Parathyroid adenoma (tissue), 2 donors: ENCODE data around the gene CELSR1.

Experiments
- H2AFZ ChIP-seq: fragments of 300-600 bp; sonication (generic); one replicate; pipeline ENCODE4 v1.7.0; 2017; ENCODE audit warnings: antibody characterized with exemption, mild to moderate bottlenecking
- H3K27ac ChIP-seq: fragments of 300-600 bp; sonication (generic); one replicate; pipeline ENCODE4 v1.7.0; 2017
- H3K27me3 ChIP-seq: fragments of 300-600 bp; sonication (generic); one replicate; pipeline ENCODE4 v1.7.0; 2017; ENCODE audit warnings: low read length; ENCODE audit not compliant: control insufficient read depth, insufficient read depth
- H3K36me3 ChIP-seq: fragments of 300-600 bp; sonication (generic); one replicate; pipeline ENCODE4 v1.7.0; 2017; ENCODE audit warnings: low read length; ENCODE audit not compliant: control insufficient read depth, insufficient read depth
- H3K4me1 ChIP-seq: fragments of 300-600 bp; sonication (generic); one replicate; pipeline ENCODE4 v1.7.0; 2017; ENCODE audit warnings: control low read depth
- H3K4me2 ChIP-seq: fragments of 300-600 bp; sonication (generic); one replicate; pipeline ENCODE4 v1.7.0; 2017; ENCODE audit warnings: low read length
- H3K4me3 ChIP-seq: fragments of 300-600 bp; sonication (generic); one replicate; pipeline ENCODE4 v1.7.0; 2017; ENCODE audit warnings: low read depth, low read length
- H3K79me2 ChIP-seq: fragments of 300-600 bp; sonication (generic); one replicate; pipeline ENCODE4 v1.7.0; 2017; ENCODE audit warnings: control low read depth
- H3K9ac ChIP-seq: fragments of 300-600 bp; sonication (generic); one replicate; pipeline ENCODE4 v1.7.0; 2017; ENCODE audit warnings: mild to moderate bottlenecking
- H3K9me3 ChIP-seq: fragments of 300-600 bp; sonication (generic); one replicate; pipeline ENCODE4 v1.7.0; 2017; ENCODE audit warnings: low read length; ENCODE audit not compliant: control insufficient read depth
- TF ChIP-seq, protein P1 (sequence below): fragments of 300-600 bp; sonication (generic); IDR thresholded peaks from one replicate; pipeline ENCODE4 v1.7.0; 2017; ENCODE audit warnings: antibody characterized with exemption, mild to moderate bottlenecking
- donor health status: primary hyperparathyroidism.

Gene CELSR1

DNA sequence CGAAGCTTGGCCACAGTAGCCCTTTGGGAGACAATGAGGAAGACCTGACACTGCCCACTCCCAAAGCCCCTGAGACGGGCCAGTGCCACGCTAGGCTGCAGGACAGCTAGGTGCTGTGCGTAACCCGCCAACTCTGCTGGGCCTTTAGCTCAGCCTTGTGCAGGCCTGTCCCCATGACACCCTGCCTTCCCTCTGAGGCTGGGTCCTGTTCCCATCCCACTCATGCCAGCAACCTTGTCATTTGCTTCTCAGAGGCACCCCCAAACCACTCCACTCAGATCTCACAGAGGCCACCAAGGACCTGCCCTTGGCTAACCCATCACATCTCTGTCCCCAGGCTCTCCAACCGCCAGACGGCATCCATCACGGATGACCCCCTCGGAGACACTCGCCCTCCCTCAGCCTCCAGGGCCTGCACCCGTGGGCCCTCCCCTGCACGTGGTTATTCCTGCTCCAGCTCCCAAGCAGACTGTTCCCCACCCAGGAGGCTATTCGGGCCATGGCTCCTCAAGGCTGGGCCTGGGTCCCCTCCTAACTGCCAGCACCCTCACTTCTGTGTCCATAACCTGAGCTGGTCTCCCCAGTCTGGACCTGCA is 11.1 kb downstream of the CELSR1 start:
- Histone ChIP-seq H3K4me2 (no peak overlapping the region), H3K4me1 (no peaks in the 10 kb centered on the region), H3K4me3 (no peak overlapping the region), H3K27ac (no peak overlapping the region), H2AFZ (no peak overlapping the region), H3K9me3 (no peaks in the 10 kb centered on the region), H3K79me2 (no peaks in the 10 kb centered on the region), H3K9ac (no peak overlapping the region), H3K36me3 (no peaks in the 10 kb centered on the region), H3K27me3 (no peaks in the 10 kb centered on the region)
- TF ChIP-seq, protein P1, sequence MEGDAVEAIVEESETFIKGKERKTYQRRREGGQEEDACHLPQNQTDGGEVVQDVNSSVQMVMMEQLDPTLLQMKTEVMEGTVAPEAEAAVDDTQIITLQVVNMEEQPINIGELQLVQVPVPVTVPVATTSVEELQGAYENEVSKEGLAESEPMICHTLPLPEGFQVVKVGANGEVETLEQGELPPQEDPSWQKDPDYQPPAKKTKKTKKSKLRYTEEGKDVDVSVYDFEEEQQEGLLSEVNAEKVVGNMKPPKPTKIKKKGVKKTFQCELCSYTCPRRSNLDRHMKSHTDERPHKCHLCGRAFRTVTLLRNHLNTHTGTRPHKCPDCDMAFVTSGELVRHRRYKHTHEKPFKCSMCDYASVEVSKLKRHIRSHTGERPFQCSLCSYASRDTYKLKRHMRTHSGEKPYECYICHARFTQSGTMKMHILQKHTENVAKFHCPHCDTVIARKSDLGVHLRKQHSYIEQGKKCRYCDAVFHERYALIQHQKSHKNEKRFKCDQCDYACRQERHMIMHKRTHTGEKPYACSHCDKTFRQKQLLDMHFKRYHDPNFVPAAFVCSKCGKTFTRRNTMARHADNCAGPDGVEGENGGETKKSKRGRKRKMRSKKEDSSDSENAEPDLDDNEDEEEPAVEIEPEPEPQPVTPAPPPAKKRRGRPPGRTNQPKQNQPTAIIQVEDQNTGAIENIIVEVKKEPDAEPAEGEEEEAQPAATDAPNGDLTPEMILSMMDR: no peak

DNA sequence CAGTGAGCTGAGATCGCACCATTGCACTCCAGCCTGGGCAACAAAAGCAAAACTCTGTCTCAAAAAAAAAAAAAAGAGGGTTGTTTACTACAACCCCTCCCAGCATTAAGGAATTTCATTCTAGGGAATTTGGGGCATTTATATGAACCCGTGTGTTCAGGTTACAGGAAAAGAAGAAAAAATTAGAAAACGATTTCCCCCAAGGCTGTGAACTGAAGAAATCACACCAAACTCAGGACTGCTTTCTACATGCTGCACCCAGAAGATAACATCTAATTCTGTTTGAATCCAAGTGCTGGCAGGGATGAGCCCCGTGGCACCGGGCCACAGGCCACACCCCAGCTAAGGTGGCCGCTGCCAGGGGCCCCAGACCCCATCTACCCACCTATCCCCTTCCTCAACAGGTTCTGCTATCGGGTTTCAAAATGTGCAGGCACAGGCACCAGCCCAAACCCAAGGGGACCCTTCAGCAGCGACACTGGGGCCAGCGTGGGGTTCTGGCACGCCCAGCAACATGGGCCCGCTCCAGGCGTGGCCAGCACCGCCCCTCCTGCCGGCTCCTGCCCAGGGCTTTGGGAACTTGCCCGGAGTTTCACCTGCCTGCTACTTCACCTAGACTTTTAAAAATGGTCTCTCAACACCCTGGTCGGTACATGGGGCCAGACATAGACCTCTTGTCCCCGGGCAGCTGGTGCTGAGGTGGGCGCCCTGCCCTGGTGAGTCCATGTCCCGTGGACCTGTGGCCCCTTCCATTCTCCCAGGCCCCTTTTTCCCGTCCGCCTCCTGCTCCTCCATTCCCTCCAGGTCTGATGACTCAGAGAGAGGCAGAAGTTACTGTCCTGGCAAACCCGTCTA is 11.8 kb downstream of the CELSR1 start:
- Histone ChIP-seq H3K4me2 (peak overlapping the region; percentile 17), H3K9me3 (no peaks in the 10 kb centered on the region), H3K27ac (no peak overlapping the region), H2AFZ (no peak overlapping the region), H3K27me3 (no peaks in the 10 kb centered on the region), H3K79me2 (no peaks in the 10 kb centered on the region), H3K4me3 (no peak overlapping the region), H3K9ac (no peak overlapping the region), H3K4me1 (no peaks in the 10 kb centered on the region), H3K36me3 (no peaks in the 10 kb centered on the region)
- TF ChIP-seq, protein P1: no peak

DNA sequence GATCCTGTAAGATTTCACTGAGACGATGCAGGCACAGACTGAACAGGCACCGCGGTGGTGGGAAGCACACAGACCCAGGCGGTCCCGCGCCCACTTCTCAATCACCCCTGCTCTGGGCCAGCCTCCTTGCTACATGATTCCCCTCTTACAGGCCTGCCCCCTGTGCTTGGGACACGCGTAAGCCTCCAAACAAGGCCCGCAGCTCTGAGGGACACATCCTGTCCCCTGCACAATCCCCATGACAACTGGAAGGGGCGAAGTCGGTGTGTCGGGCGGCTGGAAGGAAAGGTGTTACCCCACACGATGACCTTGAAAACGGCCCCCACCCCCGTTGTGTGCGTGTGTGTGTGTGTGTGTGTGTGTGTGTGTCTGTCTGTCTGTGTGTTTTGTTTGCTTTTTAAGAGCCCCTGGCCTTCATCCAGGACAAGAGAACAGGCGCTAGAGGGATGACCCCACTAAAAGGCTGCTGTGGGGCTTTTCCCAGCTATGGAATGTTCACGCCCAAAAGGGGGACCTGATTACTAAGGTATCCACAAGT is 13.1 kb downstream of the CELSR1 start:
- H3K9me3 ChIP-seq: no peaks in the 10 kb centered on the region
- H3K9ac ChIP-seq: no peak overlapping the region
- no peak overlapping the region for H3K4me2 ChIP-seq
- H3K27ac ChIP-seq: no peak overlapping the region
- H3K4me3 ChIP-seq: no peak overlapping the region
- H3K36me3 ChIP-seq: no peaks in the 10 kb centered on the region
- H3K79me2 ChIP-seq: no peaks in the 10 kb centered on the region
- H3K27me3 ChIP-seq: no peaks in the 10 kb centered on the region
- no peak overlapping the region for H2AFZ ChIP-seq
- no peaks in the 10 kb centered on the region for H3K4me1 ChIP-seq
- TF ChIP-seq, protein P1: no peak

DNA sequence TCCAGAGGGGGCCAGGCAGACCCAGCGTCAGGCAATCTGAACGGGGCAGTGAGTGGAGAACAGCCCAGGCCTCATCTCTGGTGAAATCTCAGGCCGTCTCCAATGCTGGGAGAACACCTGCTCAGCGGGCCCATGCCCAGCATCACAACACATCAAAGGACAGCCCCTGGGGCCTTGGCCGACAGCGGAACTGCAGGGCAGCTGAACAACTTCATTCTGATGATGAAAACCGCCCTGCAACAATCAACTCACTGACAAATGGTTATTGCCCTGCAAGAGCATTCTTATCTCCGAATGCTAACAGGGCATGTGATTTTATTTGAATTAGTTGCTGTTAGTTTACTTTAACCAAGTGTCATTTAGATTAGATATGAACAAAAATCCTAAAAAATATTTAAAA is 14.6 kb downstream of the CELSR1 start:
- no peaks in the 10 kb centered on the region for H3K4me1 ChIP-seq
- no peak overlapping the region for H3K27ac ChIP-seq
- H3K79me2 ChIP-seq: no peaks in the 10 kb centered on the region
- H3K4me2 ChIP-seq: no peak overlapping the region
- no peaks in the 10 kb centered on the region for H3K36me3 ChIP-seq
- H3K9ac ChIP-seq: no peak overlapping the region
- no peak overlapping the region for H2AFZ ChIP-seq
- TF ChIP-seq, protein P1: no peak
- no peak overlapping the region for H3K4me3 ChIP-seq
- H3K27me3 ChIP-seq: no peaks in the 10 kb centered on the region
- H3K9me3 ChIP-seq: no peaks in the 10 kb centered on the region
